ENCODE results near the gene CNNM4. TPM values are rescaled to one million over a fixed set of nuclear protein-coding genes. Genes with fewer than 3 reads are reported as not detected.

Gene CNNM4
- total and polyA plus RNA-seq, 12 donors: 4.3 to 59.7 (median 32.5) TPM

DNA sequence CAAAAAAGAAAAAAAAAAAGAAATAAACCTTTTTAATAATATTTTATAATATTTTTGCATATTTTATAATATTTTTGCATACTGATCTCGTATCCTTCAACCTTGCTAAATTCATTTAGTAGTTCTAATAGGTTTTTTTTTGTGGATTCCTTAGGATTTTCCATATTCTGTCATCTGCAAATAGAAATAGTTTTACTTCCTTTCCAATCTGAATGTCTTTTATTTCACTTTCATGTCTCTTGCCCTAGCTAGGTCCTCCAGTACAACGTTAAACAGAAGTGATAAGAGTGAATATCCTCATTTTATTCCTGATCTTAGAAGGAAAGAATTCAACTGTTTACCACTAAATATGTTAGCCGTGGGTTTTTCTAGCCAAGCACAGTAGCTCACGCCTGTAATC is 34.6 kb upstream of the CNNM4 start:
- intact Hi-C loops (cut with DNase I): no loop called here
- Histone ChIP-seq H3K27me3 (no peaks in the 10 kb centered on the region), H3K27ac (no peak overlapping the region), H3K4me3 (no peak overlapping the region), H3K9me3 (no peaks in the 10 kb centered on the region), H3K36me3 (peaks cover 0 to 97% (median 41%) of the 10 kb centered on the region in 9 donors), H3K4me1 (peaks cover 0 to 9% (median 0%) of the 10 kb centered on the region in 9 donors)
- ATAC-seq (no peak), DNase-seq (no peak)
- TF ChIP-seq, protein P1, sequence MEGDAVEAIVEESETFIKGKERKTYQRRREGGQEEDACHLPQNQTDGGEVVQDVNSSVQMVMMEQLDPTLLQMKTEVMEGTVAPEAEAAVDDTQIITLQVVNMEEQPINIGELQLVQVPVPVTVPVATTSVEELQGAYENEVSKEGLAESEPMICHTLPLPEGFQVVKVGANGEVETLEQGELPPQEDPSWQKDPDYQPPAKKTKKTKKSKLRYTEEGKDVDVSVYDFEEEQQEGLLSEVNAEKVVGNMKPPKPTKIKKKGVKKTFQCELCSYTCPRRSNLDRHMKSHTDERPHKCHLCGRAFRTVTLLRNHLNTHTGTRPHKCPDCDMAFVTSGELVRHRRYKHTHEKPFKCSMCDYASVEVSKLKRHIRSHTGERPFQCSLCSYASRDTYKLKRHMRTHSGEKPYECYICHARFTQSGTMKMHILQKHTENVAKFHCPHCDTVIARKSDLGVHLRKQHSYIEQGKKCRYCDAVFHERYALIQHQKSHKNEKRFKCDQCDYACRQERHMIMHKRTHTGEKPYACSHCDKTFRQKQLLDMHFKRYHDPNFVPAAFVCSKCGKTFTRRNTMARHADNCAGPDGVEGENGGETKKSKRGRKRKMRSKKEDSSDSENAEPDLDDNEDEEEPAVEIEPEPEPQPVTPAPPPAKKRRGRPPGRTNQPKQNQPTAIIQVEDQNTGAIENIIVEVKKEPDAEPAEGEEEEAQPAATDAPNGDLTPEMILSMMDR (IDR thresholded peaks at IDR 0.05): no peak
- WGBS, 2 donors: 84 to 87% methylated on average over 4 of the region's 4 CpGs

DNA sequence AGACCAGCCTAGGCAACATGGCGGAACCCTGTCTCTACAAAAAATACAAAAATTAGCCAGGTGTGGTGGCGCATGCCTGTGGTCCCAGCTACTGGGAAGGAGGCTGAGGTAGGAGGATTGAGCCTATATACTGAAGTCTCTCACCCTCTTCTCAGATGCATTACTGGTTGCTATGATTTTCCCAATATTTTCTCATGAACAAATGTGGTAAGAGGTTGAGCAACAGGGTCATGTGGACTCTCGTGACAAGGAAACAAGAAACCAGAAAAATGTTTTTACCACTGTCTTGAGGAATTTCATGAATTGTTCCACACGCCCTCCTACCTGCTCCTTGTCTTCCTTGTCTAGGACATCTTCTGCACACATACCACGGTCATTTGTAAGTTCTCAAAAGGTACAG is 33.3 kb upstream of the CNNM4 start:
- 93 to 96% methylated on average over 5 of the region's 5 CpGs for WGBS, 2 donors
- H3K27me3 ChIP-seq: no peaks in the 10 kb centered on the region
- no peaks in the 10 kb centered on the region for H3K9me3 ChIP-seq
- H3K27ac ChIP-seq: no peak overlapping the region
- peaks cover 0 to 9% (median 0%) of the 10 kb centered on the region in 9 donors for H3K4me1 ChIP-seq
- intact Hi-C loops (cut with DNase I): no loop called here
- ATAC-seq: no peak
- no peak for DNase-seq
- H3K4me3 ChIP-seq: no peak overlapping the region
- H3K36me3 ChIP-seq: peaks cover 0 to 98% (median 54%) of the 10 kb centered on the region in 9 donors
- TF ChIP-seq, protein P1 (IDR thresholded peaks at IDR 0.05): no peak

DNA sequence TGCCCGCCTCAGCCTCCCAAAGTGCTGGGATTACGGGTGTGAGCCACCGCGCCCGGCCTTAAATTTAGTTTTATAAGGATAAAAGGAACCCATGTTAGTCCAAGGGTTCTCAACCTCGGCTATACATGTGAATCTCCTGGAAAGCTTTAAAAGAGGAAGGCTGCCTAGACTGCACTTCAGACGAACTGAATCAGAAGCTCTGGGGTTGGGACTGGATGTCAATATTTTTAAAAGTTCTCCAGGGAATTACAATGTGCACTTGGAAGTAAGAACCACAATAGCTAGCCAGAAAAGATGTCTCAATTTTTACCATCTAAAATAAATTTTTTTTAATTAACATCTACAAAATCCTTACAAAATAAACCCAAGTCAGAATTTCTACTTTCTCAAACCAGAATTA is 31.0 kb upstream of the CNNM4 start:
- TF ChIP-seq, protein P1 (IDR thresholded peaks at IDR 0.05): no peak
- peaks cover 0 to 18% (median 9%) of the 10 kb centered on the region in 9 donors for H3K4me1 ChIP-seq
- H3K4me3 ChIP-seq: no peak overlapping the region
- intact Hi-C loops (cut with DNase I): no loop called here
- peaks cover 0 to 100% (median 73%) of the 10 kb centered on the region in 9 donors for H3K36me3 ChIP-seq
- H3K27me3 ChIP-seq: no peaks in the 10 kb centered on the region
- H3K27ac ChIP-seq: peak overlapping the region in 1 of 10 donors; percentile 8
- ATAC-seq (no peak), DNase-seq (no peak)
- no peaks in the 10 kb centered on the region for H3K9me3 ChIP-seq
- WGBS, 2 donors: 72 to 83% methylated on average over 7 of the region's 7 CpGs

- H3K4me3 ChIP-seq: no peak overlapping the region
- WGBS, 2 donors: 91 to 95% methylated on average over 2 of the region's 2 CpGs
- H3K27me3 ChIP-seq: no peaks in the 10 kb centered on the region
- H3K36me3 ChIP-seq: peaks cover 0 to 100% (median 73%) of the 10 kb centered on the region in 9 donors
- H3K9me3 ChIP-seq: no peaks in the 10 kb centered on the region
- intact Hi-C loops (cut with DNase I): no loop called here
- peaks cover 0 to 23% (median 13%) of the 10 kb centered on the region in 9 donors for H3K4me1 ChIP-seq
- peak overlapping the region in 1 of 10 donors; percentile 9 for H3K27ac ChIP-seq
- DNase-seq (no peak), ATAC-seq (no peak)
- TF ChIP-seq, protein P1 (IDR thresholded peaks at IDR 0.05): no peak
Observed at GRCh38 chr2:96730212-96730611, 30.5 kb upstream of the CNNM4 start.

Measured in heart right ventricle (tissue), 16 donors.